ENCODE results near the gene KLF13.

DNA sequence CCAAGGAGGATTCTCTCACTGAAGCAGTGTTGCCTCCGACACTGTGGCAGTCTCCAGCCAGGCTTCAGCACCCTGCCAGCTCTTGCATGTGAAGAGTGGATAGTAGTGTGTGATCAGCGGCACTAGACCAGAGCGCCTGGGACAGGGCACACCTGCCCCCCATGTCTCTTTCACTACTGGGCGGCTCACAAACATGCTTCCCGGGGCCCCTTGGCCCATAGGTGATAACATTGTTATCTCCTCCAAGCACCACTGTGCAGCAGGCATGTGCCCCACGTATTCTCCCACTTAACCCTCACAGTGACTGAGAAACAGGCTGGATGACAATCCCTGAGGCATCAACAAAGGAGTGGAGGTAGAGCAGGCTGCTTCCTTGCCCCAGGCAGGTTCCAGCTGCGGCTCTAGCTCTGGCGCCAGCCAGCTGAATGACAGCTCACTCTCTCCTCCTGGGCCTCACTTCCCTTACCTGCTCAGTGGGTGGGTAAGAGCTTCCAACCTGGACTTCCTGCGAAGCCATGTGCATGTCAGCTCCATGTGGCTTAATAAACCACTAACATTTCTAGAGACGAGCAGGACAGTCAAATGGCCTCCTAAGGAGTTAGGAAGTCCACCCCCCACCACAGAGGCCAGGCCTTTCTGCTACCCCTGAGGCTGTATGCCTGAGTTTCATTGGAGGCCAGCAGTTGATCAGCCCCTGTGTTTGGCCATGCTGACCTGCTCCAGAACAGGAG lies 37.8 kb downstream of the KLF13 start:
- TF ChIP-seq, protein P1, sequence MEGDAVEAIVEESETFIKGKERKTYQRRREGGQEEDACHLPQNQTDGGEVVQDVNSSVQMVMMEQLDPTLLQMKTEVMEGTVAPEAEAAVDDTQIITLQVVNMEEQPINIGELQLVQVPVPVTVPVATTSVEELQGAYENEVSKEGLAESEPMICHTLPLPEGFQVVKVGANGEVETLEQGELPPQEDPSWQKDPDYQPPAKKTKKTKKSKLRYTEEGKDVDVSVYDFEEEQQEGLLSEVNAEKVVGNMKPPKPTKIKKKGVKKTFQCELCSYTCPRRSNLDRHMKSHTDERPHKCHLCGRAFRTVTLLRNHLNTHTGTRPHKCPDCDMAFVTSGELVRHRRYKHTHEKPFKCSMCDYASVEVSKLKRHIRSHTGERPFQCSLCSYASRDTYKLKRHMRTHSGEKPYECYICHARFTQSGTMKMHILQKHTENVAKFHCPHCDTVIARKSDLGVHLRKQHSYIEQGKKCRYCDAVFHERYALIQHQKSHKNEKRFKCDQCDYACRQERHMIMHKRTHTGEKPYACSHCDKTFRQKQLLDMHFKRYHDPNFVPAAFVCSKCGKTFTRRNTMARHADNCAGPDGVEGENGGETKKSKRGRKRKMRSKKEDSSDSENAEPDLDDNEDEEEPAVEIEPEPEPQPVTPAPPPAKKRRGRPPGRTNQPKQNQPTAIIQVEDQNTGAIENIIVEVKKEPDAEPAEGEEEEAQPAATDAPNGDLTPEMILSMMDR (IDR thresholded peaks at IDR 0.05), result no peak
- no peak for TF ChIP-seq POLR2A (IDR thresholded peaks at IDR 0.05)

All from breast epithelium (tissue), 3 donors.